GM19324 (cell line): ENCODE measurements around the gene COPZ2.
"Not testable (repeated sequence)": the region's sequence is repeated elsewhere in the genome, so short reads cannot be mapped to it uniquely, and the experiment has no call there.

ENCODE experiments used
- ATAC-seq: cut with Tn5 transposase; IDR thresholded peaks from one replicate; pipeline ENCODE4 v1.9.1; 2021; ENCODE audit warnings: mild to moderate bottlenecking, moderate library complexity; ENCODE audit not compliant: unreplicated experiment, low FRiP score

Gene COPZ2

GRCh38 chr17:48012151-48012520 lies 25.5 kb downstream of the COPZ2 start:
- no peak for ATAC-seq

DNA sequence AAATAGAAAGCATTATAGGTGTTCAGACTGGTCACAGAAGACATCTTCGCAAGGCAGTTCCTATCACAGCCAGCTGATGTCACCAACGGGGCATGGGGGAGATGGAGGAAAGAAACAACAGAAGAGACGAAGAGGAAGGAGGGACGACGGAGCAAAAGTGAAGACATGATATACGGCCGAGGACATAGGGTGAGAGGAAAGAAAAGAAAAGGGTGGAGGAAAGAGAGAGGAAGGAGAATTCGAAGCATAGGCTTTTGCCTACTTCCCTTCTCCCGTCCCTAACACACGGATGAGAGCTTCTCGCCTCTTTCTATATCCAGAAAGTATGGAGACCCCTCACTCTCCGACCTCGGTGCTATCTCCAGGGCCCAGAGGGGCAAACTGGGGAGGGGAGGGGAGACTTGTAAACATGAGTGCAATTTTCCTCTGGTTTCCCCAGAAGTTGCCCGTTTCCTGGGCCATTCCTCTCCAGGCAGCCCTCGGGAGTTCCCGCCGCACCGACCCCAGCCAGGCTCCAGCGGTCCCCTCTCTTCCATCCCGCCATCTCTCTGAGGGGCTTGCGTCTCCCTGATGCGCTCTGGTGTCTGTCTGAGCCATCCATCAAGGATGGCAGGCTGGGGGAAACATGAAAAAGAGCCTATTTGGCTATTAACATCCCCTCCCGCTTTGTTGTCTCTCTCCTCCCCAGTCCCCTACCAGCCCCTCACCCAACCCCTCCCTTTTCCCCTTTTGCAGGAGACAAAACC lies 26.0 kb downstream of the COPZ2 start:
- no peak for ATAC-seq

DNA sequence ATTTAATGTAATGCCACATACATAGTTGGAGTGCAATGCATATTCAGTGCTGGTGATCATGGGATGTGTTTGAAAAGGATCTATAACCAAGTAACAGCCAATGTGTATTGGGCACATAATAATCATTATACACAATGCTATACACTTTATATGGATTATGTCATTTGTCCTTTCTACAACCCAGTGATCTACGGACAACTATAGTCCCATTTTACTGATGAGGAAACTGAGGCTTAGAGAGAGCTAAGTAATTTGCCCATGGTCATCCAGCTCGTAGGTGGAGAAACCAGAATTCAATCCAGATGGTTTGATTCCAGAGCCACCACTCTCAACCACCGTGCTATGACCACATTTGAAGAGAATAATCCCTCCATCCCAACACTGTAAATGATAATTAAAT lies 27.4 kb downstream of the COPZ2 start:
- no peak for ATAC-seq

DNA sequence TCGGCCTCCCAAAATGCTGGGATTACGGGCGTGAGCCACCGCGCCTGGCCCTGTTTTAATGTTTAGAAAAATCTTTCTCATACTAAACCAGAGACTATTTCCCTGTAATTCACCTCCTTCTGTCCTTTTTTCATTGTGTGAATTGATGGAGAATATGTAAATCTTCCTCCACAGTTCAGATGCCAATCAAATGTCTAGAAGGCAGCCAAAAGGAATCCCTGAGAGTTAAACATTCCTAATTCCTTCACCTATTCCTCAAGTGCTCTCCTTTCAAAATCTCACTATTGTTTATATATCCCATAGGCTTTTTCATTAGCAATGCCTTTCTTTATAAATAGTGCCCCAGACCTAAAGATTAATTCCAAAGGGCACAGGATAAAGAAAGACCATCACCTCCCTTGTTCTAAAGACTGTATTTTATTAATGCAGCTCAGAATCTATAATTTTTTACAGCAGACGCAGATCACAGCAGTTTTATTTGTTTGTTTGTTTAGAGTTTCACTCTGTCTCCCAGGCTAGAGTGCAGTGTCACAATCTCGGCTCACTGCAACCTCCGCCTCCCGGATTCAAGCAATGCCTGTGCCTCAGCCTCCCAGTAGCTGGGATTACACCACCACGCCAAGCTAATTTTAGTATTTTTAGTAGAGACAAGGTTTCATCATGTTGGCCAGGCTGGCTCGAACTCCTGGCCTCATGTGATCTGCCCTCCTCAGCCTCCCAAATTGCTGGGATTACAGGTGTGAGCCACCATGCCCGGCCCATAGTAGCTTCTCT lies 30.5 kb downstream of the COPZ2 start:
- ATAC-seq: no peak

DNA sequence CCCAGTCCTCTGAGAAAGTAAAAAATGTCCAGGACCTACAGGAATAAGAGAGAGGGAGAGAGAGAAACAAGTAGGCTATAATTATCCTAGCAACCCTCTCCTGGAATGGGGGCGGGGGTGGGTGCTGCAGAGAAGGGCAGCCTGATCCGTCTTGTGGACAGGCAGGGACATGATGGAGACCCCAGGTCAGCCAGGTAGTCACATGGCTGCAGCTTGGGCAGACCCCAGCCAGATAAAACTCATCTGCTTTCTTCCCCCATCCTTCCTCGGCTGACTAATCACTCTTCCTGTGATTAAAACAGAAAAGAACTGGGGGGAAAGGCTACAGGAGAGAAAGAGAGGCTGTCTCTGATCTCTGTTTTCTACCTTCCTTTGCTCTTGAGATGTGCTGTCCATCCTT lies 32.6 kb downstream of the COPZ2 start:
- no peak for ATAC-seq

- no peak for ATAC-seq
Measured at GRCh38 chr17:48003417-48004151, 34.0 kb downstream of the COPZ2 start.

DNA sequence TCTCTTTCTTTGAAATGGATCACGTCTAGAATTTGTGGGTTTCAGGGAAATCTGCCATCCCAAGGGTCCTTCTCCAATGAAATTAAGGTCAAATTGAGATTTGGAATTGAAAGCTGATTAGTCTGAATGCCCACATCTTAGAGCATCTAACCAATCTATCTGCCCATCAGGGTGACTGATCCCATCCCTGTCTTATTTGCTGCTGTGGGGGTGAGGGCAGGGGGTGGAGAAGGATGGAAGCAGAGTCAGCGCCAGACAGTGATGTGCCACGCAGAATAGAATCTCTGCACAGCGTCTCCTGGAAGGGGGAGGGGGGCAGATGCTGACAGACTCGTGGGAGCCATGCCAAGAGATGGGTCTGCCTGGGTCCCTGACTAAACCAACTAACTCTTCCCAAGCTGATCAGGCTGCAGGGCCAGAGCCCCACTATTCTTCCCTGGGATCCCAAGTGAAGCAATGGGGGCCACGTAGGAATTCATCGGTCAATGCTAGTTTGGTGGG lies 34.6 kb downstream of the COPZ2 start:
- ATAC-seq: no peak

DNA sequence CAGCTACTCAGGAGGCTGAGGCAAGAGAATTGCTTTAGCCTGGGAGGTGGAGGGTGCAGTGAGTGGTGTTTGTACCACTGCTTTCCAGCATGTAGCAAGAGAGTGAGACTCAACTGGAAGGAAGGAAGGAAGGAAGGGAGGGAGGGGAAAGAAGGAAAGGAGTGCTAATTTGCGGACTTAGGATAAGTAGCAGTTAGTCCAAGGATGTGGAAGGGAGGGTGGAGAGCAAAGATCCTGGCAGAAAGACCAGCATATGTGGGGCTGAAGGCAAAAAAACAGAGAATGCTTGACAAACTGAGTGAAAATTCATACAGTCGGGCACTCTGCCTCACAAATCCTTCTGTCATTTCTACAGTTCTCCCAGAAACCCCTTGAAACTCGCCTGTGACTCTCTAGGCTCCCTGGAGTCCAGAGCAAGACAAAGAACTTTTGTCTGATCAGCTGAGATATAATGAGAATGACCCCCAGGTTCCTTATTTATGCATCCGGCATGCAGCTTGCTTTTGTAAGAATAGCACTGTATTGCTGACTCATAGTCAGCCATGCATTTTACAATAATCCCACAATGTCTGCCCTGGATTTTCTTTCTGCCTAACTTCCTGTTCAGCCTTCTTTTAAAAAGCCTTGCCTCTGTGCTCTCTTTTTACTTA lies 35.2 kb downstream of the COPZ2 start:
- ATAC-seq: no peak

- not testable (repeated sequence) for ATAC-seq
Measured at GRCh38 chr17:48001657-48002056, 35.9 kb downstream of the COPZ2 start.

GRCh38 chr17:48001197-48001596 lies 36.4 kb downstream of the COPZ2 start:
- ATAC-seq: no peak

DNA sequence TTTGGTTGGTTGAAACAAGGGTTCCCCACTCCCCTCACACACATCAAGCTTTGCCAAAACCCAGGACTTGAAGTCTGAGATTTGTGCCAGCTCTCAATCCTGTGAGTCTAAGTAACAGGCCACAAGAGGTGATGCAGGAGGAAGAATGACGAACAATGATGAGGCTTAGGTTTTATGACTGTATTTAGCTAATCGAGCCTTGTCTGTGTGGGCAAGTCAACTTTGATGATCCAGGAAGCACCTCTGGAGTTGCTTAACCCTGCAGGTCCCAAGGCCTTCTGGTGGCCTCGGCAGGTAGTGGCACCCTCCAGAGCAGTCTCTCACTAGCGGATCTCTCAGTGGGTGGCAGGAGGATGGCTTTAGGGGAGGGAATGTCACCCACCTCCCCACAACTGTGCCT lies 38.0 kb downstream of the COPZ2 start:
- ATAC-seq: no peak

- ATAC-seq: no peak
Measured at GRCh38 chr17:47998044-47998443, 39.6 kb downstream of the COPZ2 start.

DNA sequence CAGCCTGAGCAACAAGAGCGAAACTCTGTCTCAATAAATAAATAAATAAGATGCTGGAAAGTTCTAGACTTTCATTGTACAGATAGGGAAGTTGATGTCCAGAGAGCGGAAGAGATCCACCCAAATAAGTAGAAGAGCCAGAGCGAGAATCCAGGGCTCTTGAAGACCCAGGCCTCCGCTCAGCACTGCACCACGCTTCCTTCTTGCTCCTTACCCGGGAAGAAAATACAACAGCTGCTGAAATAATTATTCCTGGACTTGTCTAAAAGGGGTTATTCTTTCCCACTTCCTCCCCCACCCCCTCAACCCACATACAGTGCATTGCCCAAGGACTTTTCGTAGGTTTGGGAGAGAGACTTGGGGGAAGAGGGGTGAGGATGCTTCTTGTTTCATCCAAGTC lies 40.0 kb downstream of the COPZ2 start:
- no peak for ATAC-seq

GRCh38 chr17:47996201-47996600 lies 41.4 kb downstream of the COPZ2 start:
- no peak for ATAC-seq

- ATAC-seq: no peak
Measured at GRCh38 chr17:47995241-47995935, 42.2 kb downstream of the COPZ2 start.

GRCh38 chr17:47994724-47995123 lies 42.9 kb downstream of the COPZ2 start:
- no peak for ATAC-seq

DNA sequence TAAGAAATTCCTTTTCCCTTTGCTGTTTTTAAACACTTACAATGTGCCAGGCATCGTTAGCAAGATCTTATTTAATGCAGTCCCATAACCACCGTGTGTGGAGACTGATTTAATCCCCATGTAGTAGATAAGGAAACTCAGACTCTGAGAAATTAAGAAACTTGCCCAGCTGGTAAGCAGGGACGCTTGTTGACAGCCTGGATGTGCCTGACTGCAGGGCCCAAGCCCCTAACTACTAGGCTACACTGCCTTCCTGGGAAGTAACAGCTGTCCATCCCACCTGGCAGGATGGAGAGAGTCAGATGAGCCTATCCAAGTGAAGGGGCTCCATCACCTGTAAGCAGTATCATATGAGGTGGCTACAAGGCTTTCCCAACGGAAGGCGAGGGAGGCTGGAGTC lies 43.6 kb downstream of the COPZ2 start:
- ATAC-seq: no peak

DNA sequence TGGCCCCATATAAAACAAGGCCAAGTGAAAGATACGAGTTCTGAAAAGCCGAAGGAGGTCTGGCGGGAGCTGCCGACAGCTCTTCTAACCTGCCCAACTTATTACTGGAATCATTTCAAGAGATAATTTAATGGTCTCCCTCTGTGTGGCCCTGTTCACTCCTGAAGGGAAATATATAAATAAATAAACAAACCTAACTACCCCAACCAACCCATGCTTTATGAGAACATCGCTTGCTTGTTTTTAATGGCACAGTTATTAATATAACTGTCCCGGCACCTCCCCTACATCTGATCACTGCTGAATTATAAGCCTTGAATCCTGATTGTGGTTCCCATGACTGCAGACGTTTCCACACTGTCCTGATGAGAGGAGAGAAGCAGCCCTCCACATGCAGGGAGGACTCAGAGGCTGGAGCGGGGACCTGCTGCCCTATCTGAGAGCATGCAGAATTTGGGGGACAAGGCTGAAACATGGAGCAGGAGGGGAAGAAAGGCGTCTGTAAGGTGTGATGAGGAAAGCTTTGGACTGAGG lies 44.5 kb downstream of the COPZ2 start:
- ATAC-seq: no peak

DNA sequence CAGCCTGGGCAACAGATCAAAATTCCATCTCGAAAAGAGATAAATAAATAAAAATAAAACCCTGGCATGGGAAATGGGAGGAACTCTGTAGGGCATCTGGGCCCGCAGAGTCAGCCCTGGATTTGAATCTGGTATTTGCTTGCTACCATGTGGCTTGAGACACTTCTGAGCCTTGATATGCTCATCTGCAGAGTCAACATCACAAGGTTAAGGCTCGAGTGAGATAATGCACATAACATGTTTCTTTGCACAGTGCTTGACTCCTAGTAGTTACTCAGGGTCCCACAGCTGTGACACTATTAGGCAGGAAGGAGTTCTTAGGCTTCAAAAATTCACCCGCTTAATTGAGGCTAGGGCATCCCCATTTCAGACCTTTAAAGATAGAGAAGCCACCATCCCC lies 45.4 kb downstream of the COPZ2 start:
- ATAC-seq: no peak
